Right ventricle myocardium superior (tissue), 1 donor: Measurements from ENCODE around the gene STEAP3. TPM values are rescaled to one million over a fixed set of nuclear protein-coding genes. Genes with fewer than 3 reads are reported as not detected.

Experiments
- ATAC-seq: fragments of 200-7000 bp; cut with Tn5 transposase; one replicate; pipeline ENCODE4 v1.9.1; 2020; ENCODE audit warnings: mild to moderate bottlenecking; ENCODE audit not compliant: poor library complexity
- DNase-seq: peaks from one replicate; pipeline ENCODE4 v3.0.0-alpha.2; 2020
- intact Hi-C: fragments of 100-400 bp; cut with DNase I; formaldehyde crosslinking; loops from one replicate; pipeline ENCODE4 v1.11.2; 2022
- total RNA-seq: library from RNA; stranded (reverse); fragmentation: NEBNext Ultra II Directional; extraction: Animal tissue kit (Norgen Biotek cat#: 25700); gene quantifications from one replicate; pipeline ENCODE4 v1.2.1, GENCODE V29; 2021
- donor health status: DM: no; HTN: yes; CAD: no; lungs with severe emphysema.

STEAP3 gene
- total RNA-seq, 1 donor from 2014 or later: 10.8 TPM

GRCh38 chr2:119240311-119241204 lies 16.9 kb downstream of the STEAP3 start:
- intact Hi-C loops: no loop called here
- peak; percentile 81 for DNase-seq
- peak; percentile 94 for ATAC-seq

GRCh38 chr2:119241205-119241532 lies 17.5 kb downstream of the STEAP3 start:
- DNase-seq (no peak), ATAC-seq (peak; percentile 17)
- intact Hi-C loops: no loop called here

GRCh38 chr2:119242276-119243119 lies 18.9 kb downstream of the STEAP3 start:
- DNase-seq (no peak), ATAC-seq (no peak)
- intact Hi-C loops: no loop called here

GRCh38 chr2:119243621-119244020 lies 20.0 kb downstream of the STEAP3 start:
- intact Hi-C loops: no loop called here
- DNase-seq (no peak), ATAC-seq (no peak)

- intact Hi-C loops: no loop called here
- no peak for ATAC-seq
- DNase-seq: no peak
These were observed 21.6 kb downstream of the STEAP3 start for GRCh38 chr2:119245076-119245840.

- intact Hi-C loops: no loop called here
- no peak for DNase-seq
- no peak for ATAC-seq
These were observed 22.2 kb downstream of the STEAP3 start for GRCh38 chr2:119245841-119246230.

GRCh38 chr2:119246884-119247843 lies 23.5 kb downstream of the STEAP3 start:
- intact Hi-C loops: no loop called here
- DNase-seq (no peak), ATAC-seq (no peak)

- no peak for ATAC-seq
- no peak for DNase-seq
- intact Hi-C loops: no loop called here
These were observed 24.2 kb downstream of the STEAP3 start for GRCh38 chr2:119247844-119248271.

GRCh38 chr2:119248311-119248710 lies 24.7 kb downstream of the STEAP3 start:
- no peak for ATAC-seq
- intact Hi-C loops: no loop called here
- DNase-seq: no peak

GRCh38 chr2:119248751-119249150 lies 25.1 kb downstream of the STEAP3 start:
- ATAC-seq: no peak

GRCh38 chr2:119249311-119249710 lies 25.7 kb downstream of the STEAP3 start:
- intact Hi-C loops: no loop called here
- no peak for DNase-seq
- ATAC-seq: no peak

More at GRCh38 chr2:119248751-119249150, 25.1 kb downstream of the STEAP3 start:
- no peak for DNase-seq
- intact Hi-C loops: no loop called here

- intact Hi-C loops: no loop called here
- no peak for DNase-seq
- no peak for ATAC-seq
These were observed 26.5 kb downstream of the STEAP3 start for GRCh38 chr2:119249855-119250717.

- ATAC-seq (no peak), DNase-seq (no peak)
- intact Hi-C loops: no loop called here
These were observed 27.2 kb downstream of the STEAP3 start for GRCh38 chr2:119250718-119251290.

GRCh38 chr2:119251652-119252051 lies 28.0 kb downstream of the STEAP3 start:
- ATAC-seq: no peak
- intact Hi-C loops: no loop called here
- DNase-seq: no peak

- no peak for ATAC-seq
- no peak for DNase-seq
- intact Hi-C loops: no loop called here
These were observed 28.8 kb downstream of the STEAP3 start for GRCh38 chr2:119252186-119253113.
